GM19099 (cell line): ENCODE results near the gene CACFD1.

Experiments used
- POLR2A ChIP-seq: IDR thresholded peaks from 3 replicates; pipeline ENCODE4 v1.6.1; 2011; ENCODE audit warnings: low read depth; ENCODE audit not compliant: insufficient read length; ENCODE audit errors: extremely low read depth

CACFD1 gene

GRCh38 chr9:133517711-133518110 is 57.9 kb downstream of the CACFD1 start:
- no peak for TF ChIP-seq POLR2A

GRCh38 chr9:133518200-133518599 is 58.4 kb downstream of the CACFD1 start:
- TF ChIP-seq POLR2A: no peak

DNA sequence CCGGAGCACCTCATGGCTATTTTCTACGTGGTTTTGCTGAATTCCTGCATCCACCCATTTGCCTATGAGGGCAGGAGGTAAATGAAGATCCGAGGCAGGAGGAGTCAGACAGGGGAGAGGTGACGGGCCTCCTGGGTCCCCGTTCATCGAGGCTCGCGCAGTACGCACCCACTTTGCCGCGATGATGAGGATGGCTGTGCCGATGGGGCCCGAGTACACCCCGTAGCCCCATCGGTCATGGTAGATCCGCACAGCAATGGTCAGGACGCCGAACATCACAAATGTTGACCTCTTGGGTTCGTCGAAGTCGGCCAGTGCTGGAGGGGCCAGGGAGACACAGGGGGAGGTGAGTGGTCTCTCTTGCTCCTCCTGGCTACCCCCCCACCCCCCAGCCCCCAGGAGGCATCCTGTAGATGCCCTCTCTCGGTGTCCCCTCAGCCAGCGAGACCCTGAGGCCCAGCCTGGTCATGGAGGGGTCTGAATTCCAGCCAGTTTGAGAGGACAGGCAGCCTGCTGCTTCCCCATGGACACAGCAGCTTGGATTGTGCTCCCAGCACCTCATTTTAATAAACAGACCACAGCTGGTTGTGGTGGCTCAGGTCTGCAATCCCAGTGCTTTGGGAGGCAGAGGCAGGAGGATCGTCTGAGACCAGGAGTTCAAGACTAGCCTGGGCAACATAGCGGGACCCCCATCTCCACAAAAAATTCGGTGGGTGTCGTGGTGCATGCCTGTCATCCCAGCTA is 59.1 kb downstream of the CACFD1 start:
- no peak for TF ChIP-seq POLR2A

- no peak for TF ChIP-seq POLR2A
These were observed 59.9 kb downstream of the CACFD1 start for GRCh38 chr9:133519693-133520092.

- TF ChIP-seq POLR2A: no peak
These were observed 60.5 kb downstream of the CACFD1 start for GRCh38 chr9:133520121-133520835.
